Activated CD4-positive, CD25-positive, alpha-beta regulatory T cell treated with anti-CD3 and anti-CD28 coated beads, Interleukin-2, amount 50 U/mL, for 16 hours (primary cell): Measurements from ENCODE around the gene DNAJC1.
"Not testable (repeated sequence)": the region's sequence is repeated elsewhere in the genome, so short reads cannot be mapped to it uniquely, and the experiment has no call there.

Experiments
- DNase-seq: peaks from one replicate; pipeline ENCODE4 v3.0.0-alpha.2; 2020; ENCODE audit warnings: low read depth, low spot score

Gene DNAJC1

GRCh38 chr10:21830037-21830436, 173.5 kb downstream of the DNAJC1 start:
- DNase-seq: no peak

GRCh38 chr10:21827308-21827707, 176.2 kb downstream of the DNAJC1 start:
- no peak for DNase-seq

DNA sequence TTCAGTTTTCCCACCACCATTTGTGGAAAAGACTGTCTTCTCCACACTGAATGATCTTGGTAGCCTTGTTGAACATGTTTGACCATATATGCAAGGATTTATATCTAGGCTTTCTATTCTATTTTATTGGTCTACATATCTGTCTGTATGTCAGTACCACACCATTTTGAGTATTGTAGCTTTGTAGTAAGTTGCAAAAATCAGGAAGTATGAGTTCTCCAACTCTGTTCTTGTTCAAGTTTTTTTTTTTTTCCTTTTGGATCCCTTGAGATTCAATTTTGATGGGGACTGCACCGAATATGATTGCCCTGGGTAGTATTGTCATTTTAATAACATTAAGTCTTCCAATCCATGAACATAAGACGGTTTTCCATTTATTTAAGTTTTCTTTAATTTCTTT, 176.8 kb downstream of the DNAJC1 start:
- DNase-seq: no peak

- DNase-seq: no peak
Observed at GRCh38 chr10:21825345-21825744, 178.2 kb downstream of the DNAJC1 start.

GRCh38 chr10:21824409-21824808, 179.1 kb downstream of the DNAJC1 start:
- DNase-seq: no peak

DNA sequence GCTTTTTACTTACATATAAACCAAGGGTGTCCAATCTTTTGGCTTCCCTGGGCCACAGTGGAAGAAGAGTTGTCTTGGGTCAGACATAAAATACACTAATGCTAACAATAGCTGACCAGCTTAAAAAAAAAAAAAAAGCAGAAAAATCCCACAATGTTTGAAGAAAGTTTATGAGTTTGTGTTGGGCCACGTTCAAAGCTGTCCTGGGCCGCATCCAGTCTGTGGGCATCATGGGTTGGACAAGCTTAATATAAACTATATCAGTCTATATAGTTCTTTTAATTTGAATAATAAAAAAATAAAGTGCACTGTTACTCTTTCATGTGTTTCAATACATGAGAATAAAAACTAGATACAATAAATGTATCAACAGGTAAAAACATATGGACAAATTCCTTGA, 179.9 kb downstream of the DNAJC1 start:
- DNase-seq: no peak

DNA sequence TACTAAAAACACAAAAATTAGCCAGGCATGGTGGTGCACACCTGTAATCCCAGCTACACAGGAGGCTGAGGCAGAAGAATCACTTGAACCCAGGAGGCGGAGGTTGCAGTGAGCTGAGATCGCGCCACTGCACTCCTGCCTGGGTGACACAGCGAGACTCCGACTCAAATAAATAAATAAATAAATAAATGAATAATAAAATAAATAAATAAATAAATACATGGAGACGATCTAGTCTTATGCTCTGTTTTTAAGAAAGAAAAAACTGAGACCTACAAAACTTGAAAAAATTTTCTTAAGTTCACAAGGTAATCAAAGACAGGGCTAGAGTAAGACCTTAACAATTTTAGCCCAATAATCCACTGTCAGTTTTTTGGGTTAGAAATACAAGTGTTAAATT, 181.3 kb downstream of the DNAJC1 start:
- not testable (repeated sequence) for DNase-seq

DNA sequence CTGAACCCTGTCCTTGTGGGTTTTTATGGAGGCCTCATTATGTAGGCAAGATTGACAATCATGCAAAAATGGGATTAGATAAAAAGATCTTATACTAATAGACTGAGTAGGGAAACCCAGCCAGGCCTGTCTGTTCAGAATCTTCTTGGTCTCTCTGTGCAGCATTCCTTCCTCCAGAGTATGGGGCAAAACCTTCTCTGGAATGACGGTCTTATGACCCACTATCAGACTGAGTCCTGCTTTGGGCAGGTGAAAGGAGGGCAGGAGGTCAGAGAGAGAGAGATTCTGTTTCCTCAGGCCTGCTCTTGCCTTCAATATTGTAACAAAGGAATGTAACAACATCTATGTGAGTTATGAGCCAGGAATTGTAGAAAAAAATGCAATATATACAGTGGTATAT, 182.6 kb downstream of the DNAJC1 start:
- DNase-seq: no peak

GRCh38 chr10:21818416-21818815, 185.1 kb downstream of the DNAJC1 start:
- DNase-seq: not testable (repeated sequence)

DNA sequence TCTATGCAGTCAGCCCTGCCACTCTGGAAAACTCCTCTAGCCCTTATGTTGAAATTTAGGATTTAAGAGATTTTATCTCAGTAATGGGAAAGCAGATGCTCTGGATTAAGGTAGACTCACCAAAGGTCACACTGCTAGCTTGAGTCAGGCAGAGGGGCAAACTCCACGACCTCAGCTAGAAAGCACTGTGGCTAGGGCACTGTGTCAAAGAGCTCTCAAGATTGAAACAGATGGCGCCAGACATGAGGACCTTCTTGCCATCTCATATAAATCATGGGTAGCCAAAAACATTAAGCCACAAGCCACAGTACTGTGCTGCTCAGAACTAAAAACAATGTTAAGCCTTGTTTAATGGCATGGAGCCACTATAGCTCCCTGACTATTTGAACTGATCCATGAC, 188.7 kb downstream of the DNAJC1 start:
- DNase-seq: no peak

DNA sequence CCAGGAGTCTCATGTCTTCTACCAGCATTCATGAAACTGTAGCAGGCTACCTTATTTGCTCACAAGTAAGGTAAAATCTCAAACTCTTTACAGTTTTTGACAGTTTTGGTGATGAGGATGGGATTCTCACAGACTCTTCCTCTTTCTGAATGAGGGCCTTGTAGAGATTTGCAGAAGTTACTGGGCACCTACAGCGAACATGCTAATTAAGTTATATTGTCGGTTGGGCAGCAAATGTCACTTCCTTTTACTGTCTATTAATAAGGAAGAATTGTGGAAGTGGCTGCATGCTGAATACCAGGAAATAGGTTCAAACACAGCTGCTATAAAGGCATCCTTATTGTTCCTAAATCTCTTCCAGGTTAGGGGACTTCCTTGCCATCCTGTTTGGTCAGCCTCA, 189.6 kb downstream of the DNAJC1 start:
- DNase-seq: no peak

- no peak for DNase-seq
Observed at GRCh38 chr10:21811245-21811585, 192.3 kb downstream of the DNAJC1 start.

DNA sequence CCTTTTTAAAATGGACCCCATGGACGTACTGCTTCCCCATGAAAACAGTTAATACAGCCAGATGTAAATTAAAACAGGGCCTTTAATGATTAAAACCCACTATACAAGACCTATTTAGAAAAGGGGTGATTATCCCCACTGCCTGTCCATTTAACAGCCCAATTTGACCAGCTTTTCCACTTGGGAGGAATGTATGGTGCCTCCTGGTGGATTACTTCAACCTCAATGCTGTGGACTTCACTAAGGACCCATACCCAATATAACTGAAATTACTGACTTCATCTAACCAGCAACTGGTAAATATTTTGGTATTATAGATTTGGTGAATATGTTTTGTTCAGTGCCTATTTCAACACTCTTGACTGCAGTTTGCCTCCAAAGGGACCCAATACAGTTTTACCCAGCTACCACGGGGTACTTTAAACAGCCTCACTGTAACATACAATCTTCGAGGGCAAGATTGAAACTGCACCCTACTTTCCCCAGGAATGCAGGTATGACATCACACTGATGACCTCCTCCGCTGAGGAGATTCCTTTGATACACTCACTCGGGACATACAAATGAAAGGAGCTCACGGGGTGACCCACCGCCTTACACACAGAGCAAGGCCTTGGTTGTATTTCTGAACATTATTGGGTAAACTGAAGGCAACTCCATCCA, 192.8 kb downstream of the DNAJC1 start:
- no peak for DNase-seq

- no peak for DNase-seq
Observed at GRCh38 chr10:21808550-21808949, 195.0 kb downstream of the DNAJC1 start.

DNA sequence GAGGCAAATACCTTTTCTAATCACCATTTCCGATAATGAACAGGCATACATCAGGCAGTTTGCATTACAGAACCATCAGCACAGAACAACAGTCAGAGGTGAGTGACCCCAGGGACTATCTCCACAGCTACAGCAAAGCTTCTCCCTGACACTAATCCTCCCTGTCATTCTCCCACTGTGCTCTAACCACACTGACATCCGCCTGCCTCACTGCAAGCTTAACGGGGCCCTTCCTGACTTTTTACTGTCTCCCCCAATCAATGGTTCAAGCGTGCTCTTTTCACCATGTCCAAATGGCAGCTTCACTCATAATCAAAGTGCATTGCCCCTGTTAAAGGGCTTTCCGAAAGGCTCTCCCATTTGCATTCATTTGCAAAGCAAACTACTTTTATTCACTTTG, 196.3 kb downstream of the DNAJC1 start:
- DNase-seq: no peak

- no peak for DNase-seq
Observed at GRCh38 chr10:21803374-21803773, 200.2 kb downstream of the DNAJC1 start.

DNA sequence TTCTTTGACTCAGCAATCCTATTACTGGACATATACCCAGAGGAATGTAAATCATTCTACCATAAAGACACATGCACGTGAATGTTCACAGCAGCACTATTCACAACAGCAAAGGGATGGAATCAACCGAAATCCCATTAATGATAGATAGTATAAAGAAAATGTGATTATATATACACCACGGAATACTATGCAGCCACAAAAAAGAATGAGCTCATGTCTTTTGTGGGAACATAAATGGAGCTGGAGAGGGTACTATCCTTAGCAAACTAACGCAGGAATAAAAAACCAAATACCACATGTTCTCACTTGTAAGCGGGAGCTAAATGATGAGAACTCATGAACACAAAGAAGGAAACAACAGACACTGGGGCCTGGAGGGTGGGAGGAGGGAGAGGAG, 201.9 kb downstream of the DNAJC1 start:
- no peak for DNase-seq

DNA sequence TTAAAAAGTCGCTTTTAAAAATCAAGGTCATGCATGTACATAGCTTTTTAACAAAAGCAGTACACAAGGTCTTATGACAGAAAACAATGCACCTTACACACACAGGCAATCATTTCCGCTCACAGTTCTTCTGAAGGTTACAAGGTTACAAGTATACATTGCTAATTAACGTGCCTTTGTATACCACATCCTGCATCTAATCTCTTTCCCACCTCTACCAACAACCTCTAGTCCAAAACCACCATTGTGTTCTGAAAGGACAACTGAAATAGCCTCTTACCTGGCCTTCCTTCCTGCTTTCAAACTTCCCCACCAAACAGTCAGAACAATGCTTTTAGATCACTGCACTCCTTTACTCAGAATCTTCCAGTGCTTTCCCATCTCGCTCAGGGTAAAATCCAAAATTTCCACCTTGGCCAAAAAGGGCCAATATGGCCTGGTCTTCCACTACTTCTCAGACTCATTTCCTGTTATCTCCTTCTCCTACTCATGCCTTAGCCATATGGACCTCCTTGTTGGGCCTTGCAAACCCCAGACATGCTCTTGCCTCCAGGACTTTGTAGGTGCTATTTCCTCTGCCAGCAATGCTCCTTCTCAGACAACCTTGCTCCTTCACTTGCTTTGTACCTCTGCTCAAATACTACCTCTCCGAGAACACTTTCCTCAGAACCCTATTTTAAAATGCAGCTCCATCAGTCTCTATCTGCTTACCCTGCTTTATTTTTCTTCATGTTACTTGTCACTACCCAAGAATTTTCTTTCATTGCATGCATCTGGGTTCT, 205.4 kb downstream of the DNAJC1 start:
- no peak for DNase-seq

- DNase-seq: no peak
Observed at GRCh38 chr10:21797533-21797932, 206.0 kb downstream of the DNAJC1 start.

DNA sequence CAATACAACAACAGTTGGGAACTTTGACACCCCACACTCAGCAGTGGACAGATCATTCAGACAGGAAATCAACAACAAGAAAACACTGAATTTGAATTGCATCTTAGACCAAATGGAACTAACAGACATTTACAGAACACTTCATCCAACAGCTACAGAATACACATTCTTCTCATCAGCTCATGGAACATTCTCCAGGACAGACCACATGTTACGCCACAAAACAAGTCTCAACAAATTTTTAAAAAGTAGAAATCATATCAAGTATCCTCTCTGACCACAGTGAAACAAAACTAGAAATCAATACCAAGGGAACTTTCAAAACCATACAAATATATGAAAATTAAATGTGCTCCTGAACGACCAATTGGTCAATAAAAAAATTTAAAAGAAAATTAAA, 212.3 kb downstream of the DNAJC1 start:
- no peak for DNase-seq

- no peak for DNase-seq
Observed at GRCh38 chr10:21776883-21777282, 226.6 kb downstream of the DNAJC1 start.

DNA sequence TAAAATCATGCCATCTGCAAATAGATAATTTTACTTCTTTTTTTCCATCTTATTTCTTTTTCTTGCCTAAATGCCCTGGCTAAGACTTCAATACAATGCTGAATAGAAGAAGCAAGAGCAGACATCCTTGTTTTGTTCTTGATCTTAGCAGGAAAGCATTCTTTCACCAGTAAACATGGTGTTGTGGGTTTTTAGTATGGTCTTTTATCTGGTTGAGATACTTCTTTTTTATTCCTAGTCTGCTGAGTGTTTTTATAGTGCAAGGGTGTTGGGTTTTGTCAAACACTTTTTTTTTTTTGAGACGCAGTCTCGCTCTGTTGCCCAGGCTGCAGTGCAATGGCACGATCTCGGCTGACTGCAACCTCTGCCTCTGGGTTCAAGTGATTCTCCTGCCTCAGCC, 232.3 kb downstream of the DNAJC1 start:
- DNase-seq: no peak

GRCh38 chr10:21769041-21769440, 234.5 kb downstream of the DNAJC1 start:
- DNase-seq: no peak
